Activated naive CD4-positive, alpha-beta T cell treated with anti-CD3 and anti-CD28 coated beads, Interleukin-2, amount 10 ng/mL, durations not matched to agents 7 days and 5 days (primary cell): ENCODE measurements around the gene GRID1.

ENCODE experiments used
- CTCF ChIA-PET: fragments of 350-600 bp; sonication (Branson Sonifier 250); formaldehyde crosslinking; loops from one replicate; lab custom pipeline; 2021; ENCODE audit warnings: antibody characterized with exemption; lab: Charles Lee
- DNase-seq: peaks from one replicate; pipeline ENCODE4 v3.0.0-alpha.2; 2020
- H3K27ac Mint-ChIP-seq: one replicate; pipeline ENCODE4 v1.8.0; 2021; ENCODE audit warnings: mild to moderate bottlenecking, moderate library complexity, mixed read lengths
- H3K27me3 Mint-ChIP-seq: one replicate; pipeline ENCODE4 v1.8.0; 2021; ENCODE audit warnings: mild to moderate bottlenecking, mixed read lengths
- H3K36me3 Mint-ChIP-seq: one replicate; pipeline ENCODE4 v1.8.0; 2021; ENCODE audit warnings: mixed read lengths
- H3K4me1 Mint-ChIP-seq: one replicate; pipeline ENCODE4 v1.8.0; 2021; ENCODE audit warnings: mixed read lengths
- H3K4me3 Mint-ChIP-seq: one replicate; pipeline ENCODE4 v1.8.0; 2021; ENCODE audit warnings: mild to moderate bottlenecking, moderate library complexity, mixed read lengths
- H3K9me3 Mint-ChIP-seq: one replicate; pipeline ENCODE4 v1.8.0; 2021; ENCODE audit warnings: mixed read lengths

The GRID1 gene

DNA sequence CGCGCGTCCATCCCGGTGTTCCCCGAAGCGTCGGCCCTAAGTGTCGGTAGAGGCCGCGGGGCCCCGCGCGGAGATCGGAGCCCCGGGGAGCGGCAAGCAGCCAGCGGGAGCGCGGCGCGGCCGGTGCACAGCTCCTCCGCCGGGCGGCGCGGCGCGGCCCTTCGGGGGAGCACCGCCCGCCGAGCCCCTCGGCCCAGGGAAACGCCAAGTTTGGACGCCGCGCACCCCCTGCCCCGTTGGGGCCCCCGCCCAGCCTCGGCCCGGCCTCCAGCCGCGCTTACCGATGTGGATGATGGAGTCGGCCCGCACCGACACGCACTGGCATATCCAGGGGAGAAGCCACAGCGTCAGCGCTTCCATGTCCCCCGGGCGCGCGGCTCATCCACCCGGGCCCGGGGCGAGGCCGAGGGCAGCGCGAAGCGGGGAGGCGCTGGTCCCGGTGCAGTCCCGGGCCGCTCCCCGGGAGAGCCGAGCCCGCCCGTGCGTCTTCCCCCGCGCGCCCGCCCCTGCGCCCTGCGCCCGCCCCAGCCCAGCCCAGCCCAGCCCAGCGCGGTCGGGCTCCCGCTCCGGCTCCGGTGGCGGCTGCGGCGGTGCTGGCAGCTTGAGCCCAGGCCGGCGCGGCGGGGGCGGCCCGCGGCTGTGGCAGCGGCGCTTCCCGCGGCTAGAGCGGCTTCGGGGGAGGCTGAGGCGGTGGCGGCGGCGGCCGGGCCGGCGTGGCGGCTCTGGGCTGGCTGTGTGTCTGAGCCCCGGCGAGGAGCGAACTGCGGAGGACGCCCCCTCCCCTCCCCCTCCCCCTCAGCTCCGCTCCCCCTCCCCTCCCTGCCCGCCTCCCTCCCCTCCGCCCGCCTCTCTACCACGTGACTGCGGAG is at the start of gene GRID1:
Gene GRID1 (minus strand): TSS at position 763 of the 869 bp plus-strand sequence.
- Mint-ChIP-seq H3K9me3 (no peaks in the 10 kb centered on the region), H3K36me3 (peaks cover 1% of the 10 kb centered on the region), H3K27ac (no peak within 1 kb of the TSS), H3K27me3 (peaks cover 95% of the 10 kb centered on the region), H3K4me1 (peaks cover 13% of the 10 kb centered on the region), H3K4me3 (peak within 1 kb of the TSS; percentile 23)
- peak; percentile 29 for DNase-seq
- CTCF ChIA-PET: no interaction called here

DNA sequence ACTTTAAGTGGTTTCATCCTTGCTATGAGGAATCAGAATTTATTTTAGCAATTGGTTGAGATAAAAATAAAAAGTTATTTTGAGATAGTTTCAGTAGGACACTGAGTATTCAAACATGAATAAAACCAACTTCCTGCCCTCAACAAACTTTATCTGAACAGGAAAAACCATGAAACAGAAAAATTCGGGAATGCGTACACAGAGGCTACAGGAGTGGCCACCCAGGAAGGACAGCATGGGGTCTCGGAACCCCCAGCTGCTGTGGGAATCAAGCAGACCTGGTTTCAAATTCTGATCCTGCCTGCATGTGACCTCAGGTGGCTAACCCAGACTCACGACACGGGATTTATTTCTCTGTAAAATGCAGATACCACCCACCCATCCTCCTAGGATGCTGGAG is 49.0 kb upstream of the GRID1 start:
- DNase-seq: no peak
- CTCF ChIA-PET: no interaction called here
- H3K4me1 Mint-ChIP-seq: peaks cover 55% of the 10 kb centered on the region
- H3K27me3 Mint-ChIP-seq: peaks cover 4% of the 10 kb centered on the region
- peaks cover 6% of the 10 kb centered on the region for H3K9me3 Mint-ChIP-seq
- H3K4me3 Mint-ChIP-seq: no peak overlapping the region
- H3K36me3 Mint-ChIP-seq: peaks cover 6% of the 10 kb centered on the region
- H3K27ac Mint-ChIP-seq: peak overlapping the region; percentile 0

DNA sequence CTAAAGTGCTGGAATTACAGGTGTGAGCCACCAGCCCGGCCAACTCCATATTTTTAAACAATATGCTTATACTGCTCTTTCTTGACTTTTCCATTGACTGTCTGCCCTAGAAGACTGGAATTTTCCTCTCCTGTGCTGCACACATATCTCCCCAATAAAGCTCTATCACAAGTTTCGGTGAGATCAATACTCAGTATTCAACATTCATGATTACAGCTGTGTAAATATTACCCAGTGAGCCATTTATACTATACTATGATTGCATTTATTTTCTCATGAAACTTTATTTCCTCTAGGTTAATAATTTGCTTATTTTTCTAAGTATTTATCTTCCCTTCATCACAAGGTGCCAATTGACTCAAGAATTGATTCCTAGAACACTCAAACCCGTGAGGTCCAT is 48.5 kb upstream of the GRID1 start:
- no peak for DNase-seq
- CTCF ChIA-PET: no interaction called here
- Mint-ChIP-seq H3K4me1 (peaks cover 60% of the 10 kb centered on the region), H3K27ac (peak overlapping the region; percentile 0), H3K9me3 (peaks cover 7% of the 10 kb centered on the region), H3K27me3 (peaks cover 4% of the 10 kb centered on the region), H3K36me3 (peaks cover 6% of the 10 kb centered on the region), H3K4me3 (no peak overlapping the region)

DNA sequence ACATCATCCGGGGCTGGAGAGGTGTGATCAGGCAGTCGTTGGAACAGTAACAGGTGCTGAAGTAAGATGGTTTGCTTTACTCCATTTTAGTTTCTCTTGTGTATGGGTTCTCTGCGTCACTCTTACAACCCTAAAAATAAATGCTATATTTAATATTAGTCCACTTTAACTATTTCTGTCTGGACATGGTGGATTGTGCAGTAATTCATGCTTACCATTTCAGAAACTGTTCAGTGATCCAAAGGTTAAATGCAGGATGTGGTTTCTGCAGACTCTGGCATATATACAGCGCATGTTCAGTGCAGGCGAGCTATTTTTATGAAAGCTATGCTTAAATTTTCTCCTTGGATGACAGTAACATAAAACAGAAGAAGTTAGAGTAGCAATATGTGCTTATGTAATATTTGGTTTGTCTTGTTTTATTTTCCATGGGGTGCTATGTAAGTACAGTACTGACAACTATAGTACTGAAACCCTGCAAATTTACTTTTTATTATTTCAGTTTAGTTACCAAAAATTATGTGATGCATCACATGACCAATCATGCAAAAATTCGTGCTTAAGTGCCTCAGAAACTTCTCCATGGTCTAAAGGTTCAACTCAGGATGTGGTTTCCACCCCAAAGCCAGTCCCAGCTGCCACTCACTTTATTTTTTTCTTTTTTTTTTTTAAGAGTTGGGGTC is 46.6 kb upstream of the GRID1 start:
- peaks cover 2% of the 10 kb centered on the region for H3K27me3 Mint-ChIP-seq
- peaks cover 59% of the 10 kb centered on the region for H3K4me1 Mint-ChIP-seq
- peak; percentile 42 for DNase-seq
- H3K27ac Mint-ChIP-seq: peak overlapping the region; percentile 88
- CTCF ChIA-PET: interaction anchor here (1.3 kb wide), 1 partner anchor 13 kb away, joined by 4 read pairs; no protein-coding TSS in a partner anchor
- peaks cover 7% of the 10 kb centered on the region for H3K9me3 Mint-ChIP-seq
- H3K4me3 Mint-ChIP-seq: peak overlapping the region; percentile 46
- peaks cover 6% of the 10 kb centered on the region for H3K36me3 Mint-ChIP-seq

DNA sequence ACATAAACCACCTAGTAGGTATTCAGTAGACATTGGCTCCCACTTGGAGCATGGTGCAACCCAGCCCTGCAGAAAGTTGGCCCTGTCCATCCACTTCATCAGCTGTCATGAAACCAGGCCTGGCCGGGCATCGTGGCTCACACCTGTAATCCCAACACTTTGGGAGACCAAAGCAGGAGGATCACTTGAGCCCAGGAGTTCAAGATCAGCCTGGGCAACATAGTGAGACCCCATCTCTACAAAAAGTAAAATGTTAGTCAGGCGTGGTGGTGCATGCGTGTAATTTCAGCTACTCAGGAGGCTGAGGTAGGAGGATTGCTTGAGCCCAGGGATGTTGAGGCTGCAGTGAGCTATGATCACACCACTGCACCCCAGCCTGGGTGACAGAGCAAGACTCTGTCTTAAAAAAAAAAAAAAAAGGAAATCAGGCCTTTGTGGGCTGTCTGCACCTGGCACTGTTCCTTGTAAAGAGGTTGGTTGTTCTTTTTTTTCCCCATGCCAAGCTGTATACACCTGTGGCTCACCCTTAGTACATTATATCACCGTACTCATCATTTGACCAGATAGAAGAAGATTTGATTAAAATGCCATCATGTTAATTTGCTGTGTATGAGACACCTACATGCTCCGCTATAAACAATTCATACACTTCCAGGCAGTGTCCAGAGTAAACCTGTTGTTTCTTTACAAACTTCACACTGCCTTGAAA is 45.4 kb upstream of the GRID1 start:
- DNase-seq: no peak
- H3K4me1 Mint-ChIP-seq: peaks cover 59% of the 10 kb centered on the region
- peaks cover 6% of the 10 kb centered on the region for H3K36me3 Mint-ChIP-seq
- CTCF ChIA-PET: interaction anchor here (1.5 to 3.7 kb wide), 3 partner anchors 9 to 14 kb away, joined by 3 to 32 read pairs (median 5); no protein-coding TSS in a partner anchor
- peaks cover 7% of the 10 kb centered on the region for H3K9me3 Mint-ChIP-seq
- H3K27me3 Mint-ChIP-seq: no peaks in the 10 kb centered on the region
- peak overlapping the region; percentile 57 for H3K4me3 Mint-ChIP-seq
- H3K27ac Mint-ChIP-seq: peak overlapping the region; percentile 88

DNA sequence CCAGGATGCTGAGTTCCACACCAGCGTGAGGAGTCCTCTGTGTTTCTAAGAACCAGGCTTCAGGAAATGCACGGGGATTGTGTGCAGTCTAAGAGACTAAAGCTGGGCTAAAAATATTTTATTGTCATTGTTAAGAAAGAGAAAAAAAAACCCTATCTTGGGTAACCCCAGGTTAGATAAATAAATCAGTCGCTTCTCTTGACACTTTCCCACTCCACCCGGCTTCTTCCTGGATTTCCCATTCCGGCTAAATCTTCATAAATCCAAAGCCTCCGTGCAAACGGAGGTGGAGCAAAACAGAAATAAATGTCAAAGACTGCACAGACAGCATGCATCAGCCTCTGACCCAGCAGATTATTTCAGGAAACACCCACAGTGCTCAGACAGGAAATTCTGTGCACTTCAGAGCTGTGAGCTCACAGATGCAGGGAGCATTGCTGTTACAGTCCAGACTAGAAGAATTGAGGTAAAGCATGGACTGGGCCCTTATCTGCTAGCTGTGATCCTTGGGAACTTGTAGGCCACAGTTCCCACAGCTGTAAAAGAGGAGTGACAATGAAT is 44.8 kb upstream of the GRID1 start:
- peaks cover 7% of the 10 kb centered on the region for H3K9me3 Mint-ChIP-seq
- no peaks in the 10 kb centered on the region for H3K27me3 Mint-ChIP-seq
- peak overlapping the region; percentile 88 for H3K27ac Mint-ChIP-seq
- CTCF ChIA-PET: interaction anchor here (1.5 to 3.7 kb wide), 3 partner anchors 9 to 14 kb away, joined by 3 to 32 read pairs (median 5); no protein-coding TSS in a partner anchor
- DNase-seq: peak; percentile 56
- peak overlapping the region; percentile 57 for H3K4me3 Mint-ChIP-seq
- H3K4me1 Mint-ChIP-seq: peaks cover 59% of the 10 kb centered on the region
- H3K36me3 Mint-ChIP-seq: peaks cover 6% of the 10 kb centered on the region

DNA sequence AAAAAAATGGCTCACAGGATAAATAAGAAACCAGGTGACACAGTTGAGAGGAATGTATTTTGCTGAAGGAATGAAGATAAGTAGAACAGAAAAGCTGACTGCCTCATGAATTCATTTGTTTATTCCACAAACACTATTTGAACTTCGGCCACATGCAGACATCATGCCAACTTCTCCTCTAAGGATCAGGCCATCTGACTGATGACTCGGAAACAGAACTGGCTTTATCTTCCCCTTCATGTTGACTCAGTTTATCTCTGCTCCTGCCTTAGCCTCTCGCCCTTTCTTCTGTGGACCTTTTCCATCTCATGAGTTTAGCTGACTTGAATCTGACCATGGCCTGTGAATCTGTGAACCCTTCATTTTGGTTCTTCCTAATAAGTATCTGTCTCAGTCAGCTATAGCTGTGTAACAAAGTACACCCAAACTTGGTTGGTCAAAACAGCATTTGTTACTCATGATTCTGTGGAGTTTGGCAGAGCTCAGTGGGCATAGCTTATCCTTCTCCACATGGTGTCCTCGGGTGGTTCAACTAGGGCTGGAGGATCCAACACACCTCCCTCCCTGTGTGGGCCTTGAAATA is 44.0 kb upstream of the GRID1 start:
- Mint-ChIP-seq H3K27me3 (no peaks in the 10 kb centered on the region), H3K36me3 (peaks cover 6% of the 10 kb centered on the region), H3K4me1 (peaks cover 54% of the 10 kb centered on the region), H3K4me3 (no peak overlapping the region), H3K27ac (peak overlapping the region; percentile 88), H3K9me3 (peaks cover 7% of the 10 kb centered on the region)
- no peak for DNase-seq
- CTCF ChIA-PET: interaction anchor here (3.7 kb wide), 1 partner anchor 10 kb away, joined by 32 read pairs; no protein-coding TSS in a partner anchor

DNA sequence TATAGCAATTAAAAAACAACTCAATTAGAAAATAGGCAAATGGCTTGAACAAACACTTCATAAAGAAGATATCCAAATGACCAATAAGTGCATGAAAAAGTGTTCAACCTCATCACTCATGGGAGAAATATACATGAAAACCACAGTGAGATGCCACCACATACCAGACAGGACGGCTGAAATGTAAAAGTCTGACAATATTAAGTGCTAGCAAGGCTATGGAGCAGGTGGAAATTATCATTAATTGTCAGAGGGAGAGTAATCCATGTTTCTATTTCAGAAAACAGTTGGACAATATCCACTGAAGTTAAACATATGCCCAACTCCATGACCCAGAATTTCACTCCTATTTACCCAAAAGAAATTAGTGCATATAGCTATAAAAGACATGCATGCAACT is 42.6 kb upstream of the GRID1 start:
- DNase-seq: no peak
- H3K27ac Mint-ChIP-seq: no peak overlapping the region
- no peak overlapping the region for H3K4me3 Mint-ChIP-seq
- H3K4me1 Mint-ChIP-seq: peaks cover 44% of the 10 kb centered on the region
- peaks cover 7% of the 10 kb centered on the region for H3K9me3 Mint-ChIP-seq
- H3K36me3 Mint-ChIP-seq: peaks cover 6% of the 10 kb centered on the region
- CTCF ChIA-PET: interaction anchor here (3.7 kb wide), 1 partner anchor 8 kb away, joined by 32 read pairs; no protein-coding TSS in a partner anchor
- no peaks in the 10 kb centered on the region for H3K27me3 Mint-ChIP-seq

DNA sequence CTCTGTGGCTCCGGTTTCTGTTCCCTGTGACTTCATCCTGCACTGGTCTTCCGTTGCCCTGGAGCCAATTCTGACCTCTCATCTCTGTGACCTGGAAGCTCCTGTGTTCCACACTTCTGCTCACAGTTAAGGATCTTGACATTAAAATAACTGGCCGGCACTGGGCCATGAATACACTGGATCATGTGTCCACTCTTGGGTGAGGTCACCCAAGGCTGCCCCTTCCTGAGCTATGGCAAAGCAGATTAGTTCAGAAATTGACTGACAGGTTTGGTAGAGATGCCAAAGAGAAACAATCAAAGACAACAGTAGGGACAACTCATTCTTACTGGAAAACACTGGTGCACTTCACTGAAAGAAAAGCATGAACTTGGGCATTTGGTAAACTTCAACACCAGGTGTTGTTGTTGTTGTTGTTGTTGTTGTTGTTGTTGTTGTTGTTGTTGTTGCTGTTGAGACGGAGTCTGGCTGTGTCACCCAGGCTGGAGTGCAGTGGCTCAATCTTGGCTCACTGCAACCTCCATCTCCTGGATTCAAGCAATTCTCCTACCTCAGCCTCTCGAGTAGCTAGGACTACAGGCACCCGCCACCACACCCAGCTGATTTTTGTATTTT is 36.7 kb upstream of the GRID1 start:
- Mint-ChIP-seq H3K27ac (no peak overlapping the region), H3K36me3 (no peaks in the 10 kb centered on the region), H3K4me1 (peaks cover 18% of the 10 kb centered on the region), H3K27me3 (peaks cover 31% of the 10 kb centered on the region), H3K4me3 (no peak overlapping the region), H3K9me3 (no peaks in the 10 kb centered on the region)
- CTCF ChIA-PET: interaction anchor here (1.2 kb wide), 1 partner anchor 8 kb away, joined by 3 read pairs; no protein-coding TSS in a partner anchor
- DNase-seq: no peak

DNA sequence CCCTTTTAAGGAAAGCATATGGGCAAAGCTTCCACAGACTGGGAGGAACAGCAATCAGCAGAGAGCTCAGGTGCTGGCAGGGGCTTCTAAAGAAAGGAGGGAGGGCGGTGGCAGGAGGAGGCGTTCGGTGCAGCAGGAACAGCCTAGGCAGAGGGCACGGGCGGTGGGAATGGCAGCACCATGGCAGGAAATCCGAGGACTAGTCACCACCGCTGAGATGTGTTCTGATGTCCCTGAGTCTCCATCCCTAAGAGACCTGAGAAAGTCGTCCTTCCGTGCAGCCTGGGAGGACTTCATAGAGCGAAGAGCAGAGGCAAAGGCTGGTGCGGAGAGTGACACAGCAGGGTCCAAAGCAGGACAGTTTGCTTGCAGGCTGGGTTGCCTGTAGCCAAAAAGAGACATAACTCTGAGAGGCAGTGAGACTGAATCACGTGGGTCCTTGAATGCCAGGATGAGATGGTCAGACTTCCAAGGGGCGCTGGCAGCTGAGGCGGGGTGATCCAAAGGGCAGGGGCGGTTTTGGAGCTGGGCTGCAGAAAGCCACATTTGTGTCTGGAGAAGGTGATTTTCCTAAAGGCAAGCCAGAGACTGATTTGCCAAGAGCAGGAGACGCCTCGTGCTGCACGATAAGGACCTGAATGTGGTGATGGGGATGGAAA is 35.8 kb upstream of the GRID1 start:
- DNase-seq: no peak
- Mint-ChIP-seq H3K4me1 (peaks cover 18% of the 10 kb centered on the region), H3K4me3 (peak overlapping the region; percentile 85), H3K36me3 (no peaks in the 10 kb centered on the region), H3K27ac (no peak overlapping the region), H3K27me3 (peaks cover 33% of the 10 kb centered on the region), H3K9me3 (no peaks in the 10 kb centered on the region)
- CTCF ChIA-PET: interaction anchor here (1.2 kb wide), 1 partner anchor 9 kb away, joined by 3 read pairs; no protein-coding TSS in a partner anchor

DNA sequence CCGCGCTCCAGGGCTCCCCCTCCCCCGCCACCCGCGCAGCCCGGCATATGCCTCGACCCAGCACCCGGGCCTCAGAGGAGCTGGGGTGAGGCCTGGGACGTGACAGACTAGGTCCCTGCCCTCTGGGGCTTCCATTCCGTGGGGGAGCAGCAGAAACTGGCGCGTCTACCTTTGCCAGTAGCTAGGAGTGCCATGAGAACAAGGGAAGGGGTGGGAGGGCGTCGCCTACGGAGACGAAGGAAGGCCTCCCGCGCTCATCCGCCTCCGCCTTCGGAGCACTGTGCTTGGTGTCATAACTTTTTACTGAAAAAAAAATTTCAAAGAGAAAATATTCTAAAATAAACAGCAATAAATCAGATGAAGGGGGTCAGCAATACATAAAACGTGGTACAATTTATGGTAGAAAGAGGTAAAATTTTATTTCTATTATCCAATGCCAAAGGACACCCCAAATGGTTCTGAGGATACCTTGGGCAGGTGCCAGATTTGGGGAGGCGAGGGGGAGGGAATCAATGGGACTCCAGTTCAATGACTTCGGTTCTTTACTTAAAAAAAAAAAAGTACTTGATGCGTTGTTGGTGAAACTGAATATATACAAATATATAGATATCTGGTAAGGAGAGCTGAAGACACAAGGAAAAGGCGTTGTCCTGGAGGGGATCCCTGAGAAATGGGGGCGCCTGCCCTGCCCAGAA is 35.1 kb upstream of the GRID1 start:
- no peaks in the 10 kb centered on the region for H3K9me3 Mint-ChIP-seq
- H3K4me1 Mint-ChIP-seq: peaks cover 18% of the 10 kb centered on the region
- H3K4me3 Mint-ChIP-seq: peak overlapping the region; percentile 85
- DNase-seq: peak; percentile 40
- peak overlapping the region; percentile 65 for H3K27ac Mint-ChIP-seq
- CTCF ChIA-PET: interaction anchor here (1.5 to 2.8 kb wide), 3 partner anchors 9 to 123 kb away, joined by 3 to 32 read pairs (median 8); no protein-coding TSS in a partner anchor
- peaks cover 37% of the 10 kb centered on the region for H3K27me3 Mint-ChIP-seq
- H3K36me3 Mint-ChIP-seq: no peaks in the 10 kb centered on the region
